Esophagus muscularis mucosa (tissue), 4 donors: ENCODE results near the gene HPS4.

ENCODE experiments used
- EP300 ChIP-seq: sonication (generic); formaldehyde crosslinking; IDR thresholded peaks from one replicate; pipeline ENCODE4 v1.6.1; 2017; ENCODE audit warnings: antibody characterized with exemption
- POLR2A ChIP-seq: fragments of 450-650 bp; IDR thresholded peaks from one replicate; pipeline ENCODE4 v1.6.1; 2017; ENCODE audit warnings: antibody characterized with exemption, moderate library complexity, mild to moderate bottlenecking, low read depth
- TF ChIP-seq, protein P1 (sequence below), 3 experiments: fragments of 200-600 bp in 2 of 3; fragments of 450-650 bp in 1 of 3; sonication (generic) in 2 of 3; IDR thresholded peaks; one replicate each; pipeline ENCODE4 v1.5.1; 2017 to 2019; ENCODE audit warnings: antibody characterized with exemption in 3 of 3, mild to moderate bottlenecking in 2 of 3, moderate library complexity in 1 of 3

DNA sequence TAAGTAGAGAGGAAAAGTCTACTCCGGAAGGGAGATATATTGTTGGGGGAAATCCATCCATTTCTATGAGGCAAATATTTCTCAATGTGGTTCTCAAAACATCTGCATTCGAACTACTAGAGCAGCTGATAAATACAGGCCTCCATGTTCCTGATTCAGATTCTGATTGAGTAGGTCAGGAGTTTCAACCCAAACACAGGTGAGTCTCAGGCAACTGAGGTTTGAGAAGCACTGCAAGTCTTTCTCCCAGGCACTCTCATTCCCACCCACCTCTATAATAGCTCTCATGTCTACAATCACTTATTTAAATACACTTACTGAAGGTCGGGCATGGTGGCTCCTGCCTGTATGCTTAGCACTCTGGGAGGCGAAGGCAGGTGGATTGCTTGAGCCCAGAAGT is 69.2 kb downstream of the HPS4 start:
- TF ChIP-seq EP300: no peak
- no peak for TF ChIP-seq POLR2A
- TF ChIP-seq, protein P1, sequence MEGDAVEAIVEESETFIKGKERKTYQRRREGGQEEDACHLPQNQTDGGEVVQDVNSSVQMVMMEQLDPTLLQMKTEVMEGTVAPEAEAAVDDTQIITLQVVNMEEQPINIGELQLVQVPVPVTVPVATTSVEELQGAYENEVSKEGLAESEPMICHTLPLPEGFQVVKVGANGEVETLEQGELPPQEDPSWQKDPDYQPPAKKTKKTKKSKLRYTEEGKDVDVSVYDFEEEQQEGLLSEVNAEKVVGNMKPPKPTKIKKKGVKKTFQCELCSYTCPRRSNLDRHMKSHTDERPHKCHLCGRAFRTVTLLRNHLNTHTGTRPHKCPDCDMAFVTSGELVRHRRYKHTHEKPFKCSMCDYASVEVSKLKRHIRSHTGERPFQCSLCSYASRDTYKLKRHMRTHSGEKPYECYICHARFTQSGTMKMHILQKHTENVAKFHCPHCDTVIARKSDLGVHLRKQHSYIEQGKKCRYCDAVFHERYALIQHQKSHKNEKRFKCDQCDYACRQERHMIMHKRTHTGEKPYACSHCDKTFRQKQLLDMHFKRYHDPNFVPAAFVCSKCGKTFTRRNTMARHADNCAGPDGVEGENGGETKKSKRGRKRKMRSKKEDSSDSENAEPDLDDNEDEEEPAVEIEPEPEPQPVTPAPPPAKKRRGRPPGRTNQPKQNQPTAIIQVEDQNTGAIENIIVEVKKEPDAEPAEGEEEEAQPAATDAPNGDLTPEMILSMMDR (IDR thresholded peaks at IDR 0.05): no peak
